ENCODE data around the gene PLA2G2D. TPM values are rescaled to one million over a fixed set of nuclear protein-coding genes. Genes with fewer than 3 reads are reported as not detected.
"Not testable (repeated sequence)": the region's sequence is repeated elsewhere in the genome, so short reads cannot be mapped to it uniquely, and the experiment has no call there.

PLA2G2D gene
- total RNA-seq, 1 donor from 2014 or later = not detected

- Histone ChIP-seq H3K27me3 (ENCODE audit: control insufficient read depth in 3 of 3, insufficient read depth in 3 of 3, low read length in 3 of 3) (peaks cover 3 to 12% (median 3%) of the 10 kb centered on the region in 3 donors), H3K9ac (ENCODE audit: low read depth in 1 of 3, low read length in 3 of 3) (no peak overlapping the region), H3K27ac (ENCODE audit: low read depth, low read length) (no peak overlapping the region)
These were observed 17.7 kb upstream of the PLA2G2D start for GRCh38 chr1:20137055-20137454.

GRCh38 chr1:20136249-20136648, 16.9 kb upstream of the PLA2G2D start:
- no peaks in the 10 kb centered on the region for H3K4me1 ChIP-seq (ENCODE audit: control insufficient read depth in 3 of 3, insufficient read depth in 3 of 3, low read length in 3 of 3)
- H3K36me3 ChIP-seq (ENCODE audit: control insufficient read depth in 3 of 3, insufficient read depth in 3 of 3, low read length in 3 of 3) = no peaks in the 10 kb centered on the region
- peaks cover 3 to 4% (median 3%) of the 10 kb centered on the region in 3 donors for H3K27me3 ChIP-seq (ENCODE audit: control insufficient read depth in 3 of 3, insufficient read depth in 3 of 3, low read length in 3 of 3)
- H3K9me3 ChIP-seq (ENCODE audit: control insufficient read depth in 3 of 3, low read length in 3 of 3) = no peaks in the 10 kb centered on the region
- no peak overlapping the region for H3K27ac ChIP-seq (ENCODE audit: low read depth, low read length)
- H3K9ac ChIP-seq (ENCODE audit: low read depth in 1 of 3, low read length in 3 of 3) = no peak overlapping the region
- no peak overlapping the region for H3K4me3 ChIP-seq (ENCODE audit: low read length in 3 of 3)

More at GRCh38 chr1:20137055-20137454, 17.7 kb upstream of the PLA2G2D start:
- Histone ChIP-seq H3K9me3 (ENCODE audit: control insufficient read depth in 3 of 3, low read length in 3 of 3) (no peaks in the 10 kb centered on the region), H3K4me1 (ENCODE audit: control insufficient read depth in 3 of 3, insufficient read depth in 3 of 3, low read length in 3 of 3) (no peaks in the 10 kb centered on the region), H3K4me3 (ENCODE audit: low read length in 3 of 3) (no peak overlapping the region), H3K36me3 (ENCODE audit: control insufficient read depth in 3 of 3, insufficient read depth in 3 of 3, low read length in 3 of 3) (no peaks in the 10 kb centered on the region)

- Histone ChIP-seq H3K9ac (ENCODE audit: low read depth in 1 of 3, low read length in 3 of 3) (no peak overlapping the region), H3K36me3 (ENCODE audit: control insufficient read depth in 3 of 3, insufficient read depth in 3 of 3, low read length in 3 of 3) (no peaks in the 10 kb centered on the region), H3K9me3 (ENCODE audit: control insufficient read depth in 3 of 3, low read length in 3 of 3) (no peaks in the 10 kb centered on the region), H3K27ac (ENCODE audit: low read depth, low read length) (no peak overlapping the region), H3K4me1 (ENCODE audit: control insufficient read depth in 3 of 3, insufficient read depth in 3 of 3, low read length in 3 of 3) (no peaks in the 10 kb centered on the region), H3K4me3 (ENCODE audit: low read length in 3 of 3) (no peak overlapping the region), H3K27me3 (ENCODE audit: control insufficient read depth in 3 of 3, insufficient read depth in 3 of 3, low read length in 3 of 3) (peaks cover 0 to 3% (median 3%) of the 10 kb centered on the region in 3 donors)
These were observed 15.7 kb upstream of the PLA2G2D start for GRCh38 chr1:20134995-20135394.

GRCh38 chr1:20130518-20130917, 11.2 kb upstream of the PLA2G2D start:
- H3K9ac ChIP-seq (ENCODE audit: low read depth in 1 of 3, low read length in 3 of 3); H3K36me3 ChIP-seq (ENCODE audit: control insufficient read depth in 3 of 3, insufficient read depth in 3 of 3, low read length in 3 of 3); H3K27ac ChIP-seq (ENCODE audit: low read depth, low read length); H3K27me3 ChIP-seq (ENCODE audit: control insufficient read depth in 3 of 3, insufficient read depth in 3 of 3, low read length in 3 of 3); H3K4me3 ChIP-seq (ENCODE audit: low read length in 3 of 3); H3K9me3 ChIP-seq (ENCODE audit: control insufficient read depth in 3 of 3, low read length in 3 of 3); H3K4me1 ChIP-seq (ENCODE audit: control insufficient read depth in 3 of 3, insufficient read depth in 3 of 3, low read length in 3 of 3): not testable (repeated sequence)

- peaks cover 0 to 4% (median 4%) of the 10 kb centered on the region in 3 donors for H3K4me1 ChIP-seq (ENCODE audit: control insufficient read depth in 3 of 3, insufficient read depth in 3 of 3, low read length in 3 of 3)
- no peaks in the 10 kb centered on the region for H3K9me3 ChIP-seq (ENCODE audit: control insufficient read depth in 3 of 3, low read length in 3 of 3)
- H3K27me3 ChIP-seq (ENCODE audit: control insufficient read depth in 3 of 3, insufficient read depth in 3 of 3, low read length in 3 of 3) = peaks cover under 1 to 6% (median 3%) of the 10 kb centered on the region in 3 donors
- H3K4me3 ChIP-seq (ENCODE audit: low read length in 3 of 3) = no peak overlapping the region
- H3K27ac ChIP-seq (ENCODE audit: low read depth, low read length) = no peak overlapping the region
- no peaks in the 10 kb centered on the region for H3K36me3 ChIP-seq (ENCODE audit: control insufficient read depth in 3 of 3, insufficient read depth in 3 of 3, low read length in 3 of 3)
- H3K9ac ChIP-seq (ENCODE audit: low read depth in 1 of 3, low read length in 3 of 3) = no peak overlapping the region
These were observed 7.6 kb upstream of the PLA2G2D start for GRCh38 chr1:20126806-20127440.

- Histone ChIP-seq H3K27ac (ENCODE audit: low read depth, low read length) (no peak overlapping the region), H3K9me3 (ENCODE audit: control insufficient read depth in 3 of 3, low read length in 3 of 3) (no peaks in the 10 kb centered on the region), H3K9ac (ENCODE audit: low read depth in 1 of 3, low read length in 3 of 3) (no peak overlapping the region), H3K27me3 (ENCODE audit: control insufficient read depth in 3 of 3, insufficient read depth in 3 of 3, low read length in 3 of 3) (peaks cover 5 to 10% (median 8%) of the 10 kb centered on the region in 3 donors), H3K4me3 (ENCODE audit: low read length in 3 of 3) (no peak overlapping the region), H3K4me1 (ENCODE audit: control insufficient read depth in 3 of 3, insufficient read depth in 3 of 3, low read length in 3 of 3) (peaks cover 0 to 4% (median 4%) of the 10 kb centered on the region in 3 donors), H3K36me3 (ENCODE audit: control insufficient read depth in 3 of 3, insufficient read depth in 3 of 3, low read length in 3 of 3) (no peaks in the 10 kb centered on the region)
These were observed 6.9 kb upstream of the PLA2G2D start for GRCh38 chr1:20126041-20126805.

- Histone ChIP-seq H3K9ac (ENCODE audit: low read depth in 1 of 3, low read length in 3 of 3) (no peak overlapping the region), H3K4me1 (ENCODE audit: control insufficient read depth in 3 of 3, insufficient read depth in 3 of 3, low read length in 3 of 3) (peaks cover 0 to 4% (median 4%) of the 10 kb centered on the region in 3 donors), H3K4me3 (ENCODE audit: low read length in 3 of 3) (no peak overlapping the region), H3K9me3 (ENCODE audit: control insufficient read depth in 3 of 3, low read length in 3 of 3) (no peaks in the 10 kb centered on the region), H3K27me3 (ENCODE audit: control insufficient read depth in 3 of 3, insufficient read depth in 3 of 3, low read length in 3 of 3) (peaks cover 5 to 16% (median 8%) of the 10 kb centered on the region in 3 donors), H3K36me3 (ENCODE audit: control insufficient read depth in 3 of 3, insufficient read depth in 3 of 3, low read length in 3 of 3) (no peaks in the 10 kb centered on the region), H3K27ac (ENCODE audit: low read depth, low read length) (no peak overlapping the region)
These were observed 5.8 kb upstream of the PLA2G2D start for GRCh38 chr1:20125100-20125499.

GRCh38 chr1:20124456-20125057, 5.2 kb upstream of the PLA2G2D start:
- no peak overlapping the region for H3K9ac ChIP-seq (ENCODE audit: low read depth in 1 of 3, low read length in 3 of 3)
- no peak overlapping the region for H3K4me3 ChIP-seq (ENCODE audit: low read length in 3 of 3)
- peaks cover 5 to 16% (median 8%) of the 10 kb centered on the region in 3 donors for H3K27me3 ChIP-seq (ENCODE audit: control insufficient read depth in 3 of 3, insufficient read depth in 3 of 3, low read length in 3 of 3)
- H3K36me3 ChIP-seq (ENCODE audit: control insufficient read depth in 3 of 3, insufficient read depth in 3 of 3, low read length in 3 of 3) = no peaks in the 10 kb centered on the region
- no peak overlapping the region for H3K27ac ChIP-seq (ENCODE audit: low read depth, low read length)
- peaks cover 0 to 4% (median 4%) of the 10 kb centered on the region in 3 donors for H3K4me1 ChIP-seq (ENCODE audit: control insufficient read depth in 3 of 3, insufficient read depth in 3 of 3, low read length in 3 of 3)
- no peaks in the 10 kb centered on the region for H3K9me3 ChIP-seq (ENCODE audit: control insufficient read depth in 3 of 3, low read length in 3 of 3)

GRCh38 chr1:20123722-20124455, 4.6 kb upstream of the PLA2G2D start:
- Histone ChIP-seq H3K4me1 (ENCODE audit: control insufficient read depth in 3 of 3, insufficient read depth in 3 of 3, low read length in 3 of 3) (peaks cover 0 to 4% (median 4%) of the 10 kb centered on the region in 3 donors), H3K9ac (ENCODE audit: low read depth in 1 of 3, low read length in 3 of 3) (no peak overlapping the region), H3K27me3 (ENCODE audit: control insufficient read depth in 3 of 3, insufficient read depth in 3 of 3, low read length in 3 of 3) (peaks cover 7 to 19% (median 8%) of the 10 kb centered on the region in 3 donors), H3K9me3 (ENCODE audit: control insufficient read depth in 3 of 3, low read length in 3 of 3) (no peaks in the 10 kb centered on the region), H3K4me3 (ENCODE audit: low read length in 3 of 3) (no peak overlapping the region), H3K36me3 (ENCODE audit: control insufficient read depth in 3 of 3, insufficient read depth in 3 of 3, low read length in 3 of 3) (no peaks in the 10 kb centered on the region), H3K27ac (ENCODE audit: low read depth, low read length) (no peak overlapping the region)

Data from skeletal muscle tissue (tissue), 4 donors.